Medulla oblongata (tissue), 1 donor: Measurements from ENCODE around the gene STK25.

Experiments used
- DNase-seq: peaks from one replicate; pipeline ENCODE4 v3.0.0-alpha.2; 2015; ENCODE audit errors: extremely low spot score

The STK25 gene

DNA sequence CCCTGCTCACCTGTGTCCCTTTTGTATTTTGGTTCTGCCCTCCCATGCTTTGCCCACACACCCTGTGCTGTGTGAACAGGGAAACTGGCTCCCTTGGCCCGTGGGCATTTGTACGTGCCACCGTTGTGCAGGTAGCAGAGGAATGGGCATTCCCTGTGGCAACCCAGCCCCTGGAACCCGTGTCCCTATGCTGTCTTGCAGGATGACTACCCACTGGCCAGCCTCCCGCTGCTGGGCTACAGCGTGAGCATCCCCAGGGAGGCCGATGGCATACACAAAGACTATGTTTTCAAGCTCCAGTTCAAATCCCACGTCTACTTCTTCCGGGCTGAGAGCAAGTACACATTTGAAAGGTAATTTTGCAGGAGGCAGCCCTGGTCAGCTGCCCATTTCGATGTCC, 15.3 kb downstream of the STK25 start:
- DNase-seq: no peak

DNA sequence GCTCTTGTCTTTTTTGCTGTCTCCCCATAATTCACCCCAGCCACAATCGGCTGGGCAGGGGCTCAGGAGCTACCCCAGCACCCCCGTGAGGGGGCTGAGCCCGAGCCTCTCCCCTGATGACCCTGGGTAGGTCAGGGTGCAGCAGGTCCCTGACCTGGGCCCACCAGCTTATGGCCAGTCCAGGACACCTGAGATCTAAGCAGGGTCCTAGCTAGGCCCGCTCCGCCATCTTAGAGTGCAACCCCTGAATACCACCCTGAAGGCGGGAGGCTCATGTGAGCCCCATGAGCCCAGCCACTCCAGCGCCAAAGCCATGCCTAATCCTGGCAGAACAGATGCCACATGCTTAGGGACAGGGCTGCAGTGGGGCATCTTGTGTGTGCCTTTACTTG, 16.2 kb downstream of the STK25 start:
- no peak for DNase-seq

DNA sequence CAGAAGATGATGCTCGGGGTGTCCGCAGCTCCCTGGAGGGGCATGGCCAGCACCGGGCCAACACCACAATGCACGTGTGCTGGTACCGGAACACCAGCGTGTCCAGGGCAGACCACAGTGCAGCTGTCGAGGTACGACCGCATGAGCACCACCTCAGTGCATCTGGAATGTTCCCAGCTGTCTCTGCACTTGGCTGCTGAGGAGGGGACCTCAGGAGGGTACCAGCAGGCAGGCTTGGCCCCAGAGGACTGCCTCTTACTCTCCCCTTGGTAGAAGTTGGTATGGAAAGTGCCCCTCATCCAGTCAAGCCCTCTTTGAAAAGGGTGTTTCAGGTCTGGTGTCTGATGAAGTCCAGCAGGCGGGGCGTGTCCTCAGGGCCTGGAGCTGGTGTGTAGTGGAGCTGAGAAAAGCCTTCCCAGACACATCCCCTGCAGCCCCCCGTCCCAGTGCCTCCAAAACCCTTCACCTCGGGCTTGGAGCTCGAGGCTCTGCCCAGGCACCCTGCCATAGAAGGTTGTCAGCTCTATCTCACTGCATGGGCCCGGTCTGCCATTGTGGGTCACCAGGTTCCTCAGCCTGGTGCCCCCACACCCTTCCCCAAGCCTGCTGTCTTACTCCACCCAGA, 16.7 kb downstream of the STK25 start:
- DNase-seq: no peak

DNA sequence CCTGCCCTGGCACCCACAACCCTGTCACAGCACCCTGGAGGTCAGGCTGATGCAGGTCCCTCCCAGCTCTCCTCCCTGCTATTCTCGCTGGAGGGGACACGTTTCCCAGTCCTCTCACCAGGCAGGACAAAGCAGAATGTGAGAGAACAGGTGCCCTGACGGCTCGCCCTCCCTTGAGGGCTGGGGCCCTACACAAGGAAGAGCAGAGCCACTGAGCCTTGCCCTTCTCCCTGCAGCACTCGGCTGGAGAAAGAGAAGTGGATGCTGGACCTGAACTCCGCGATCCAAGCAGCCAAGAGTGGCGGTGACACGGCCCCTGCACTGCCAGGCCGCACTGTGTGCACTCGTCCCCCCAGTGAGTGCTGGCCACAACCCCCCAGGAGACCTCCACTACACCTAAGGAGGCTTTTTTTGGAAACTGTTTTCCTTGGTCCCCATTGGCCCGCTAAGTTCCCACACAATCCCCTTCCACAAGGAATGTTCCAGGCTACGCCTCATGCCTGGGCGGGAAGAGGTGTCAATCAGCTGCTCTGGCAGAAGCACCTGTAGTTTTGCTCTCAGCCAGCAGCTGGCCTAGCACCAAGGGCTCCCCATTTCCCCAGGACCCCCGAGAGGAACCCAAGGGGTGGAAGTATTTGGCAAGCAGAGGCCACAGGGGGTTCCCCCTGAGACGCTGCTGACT, 17.4 kb downstream of the STK25 start:
- no peak for DNase-seq

DNA sequence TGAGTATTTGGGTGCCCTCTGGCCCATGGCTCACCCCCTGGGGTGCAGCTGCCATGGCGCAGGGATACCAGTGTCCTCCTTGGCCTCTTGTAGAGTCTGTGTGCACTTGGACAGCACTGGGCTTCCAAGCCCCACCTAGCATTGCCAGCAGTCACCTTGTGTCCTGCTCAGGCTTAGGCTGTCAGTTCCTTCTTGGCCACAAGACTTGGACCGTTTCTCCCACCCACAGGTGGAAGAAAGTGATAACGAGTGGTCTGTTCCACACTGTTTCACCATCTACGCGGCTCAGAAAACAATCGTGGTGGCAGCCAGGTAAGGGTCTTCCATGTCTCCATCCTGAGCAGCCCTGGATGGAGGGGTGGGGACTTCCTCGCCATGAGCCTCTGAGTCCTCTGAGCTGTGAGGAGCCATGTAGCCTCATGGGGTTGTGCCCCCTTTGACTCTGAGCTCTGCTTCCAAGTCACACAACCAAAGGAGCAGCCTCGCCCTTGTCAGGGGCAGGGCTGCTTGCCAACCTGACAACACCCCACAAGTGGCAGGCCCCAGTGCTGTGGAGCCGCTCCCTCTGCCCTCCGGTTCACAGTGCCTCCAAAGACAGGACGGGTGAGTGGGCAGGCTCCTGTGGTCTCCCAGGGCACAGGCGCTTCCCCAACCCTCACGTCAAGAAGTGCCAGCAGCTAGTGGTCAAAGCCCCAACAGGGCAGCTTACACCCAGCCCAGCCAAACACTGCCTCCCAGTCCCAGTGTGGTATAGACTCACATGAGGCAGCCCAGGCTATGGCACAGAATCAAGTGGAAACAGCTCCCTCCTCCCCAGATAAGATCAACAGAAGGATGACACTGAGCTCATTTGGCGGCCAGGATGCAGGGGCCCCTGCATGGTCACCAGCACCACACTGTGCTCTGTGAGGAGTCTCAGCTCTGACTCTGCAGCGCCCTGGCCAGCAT, 18.4 kb downstream of the STK25 start:
- DNase-seq: no peak

DNA sequence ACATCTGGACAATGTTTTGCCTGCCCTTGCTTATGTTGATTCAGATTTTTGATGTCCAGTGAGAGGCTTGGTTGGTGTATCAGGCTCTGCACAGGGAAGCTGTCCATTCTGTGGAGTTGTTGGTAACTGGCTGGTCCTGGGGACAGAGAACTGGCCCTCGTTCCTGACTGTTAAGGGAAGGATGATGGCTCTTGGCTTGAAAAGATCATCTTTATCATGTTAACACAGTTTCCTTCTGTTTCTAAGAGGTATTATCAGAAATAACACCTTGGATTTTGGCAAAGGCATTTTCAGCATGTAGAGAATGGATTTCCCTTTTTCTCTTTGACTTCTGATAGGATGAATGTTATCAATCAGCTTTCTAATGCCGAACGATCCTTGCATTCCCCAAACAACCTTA, 19.3 kb downstream of the STK25 start:
- no peak for DNase-seq

DNA sequence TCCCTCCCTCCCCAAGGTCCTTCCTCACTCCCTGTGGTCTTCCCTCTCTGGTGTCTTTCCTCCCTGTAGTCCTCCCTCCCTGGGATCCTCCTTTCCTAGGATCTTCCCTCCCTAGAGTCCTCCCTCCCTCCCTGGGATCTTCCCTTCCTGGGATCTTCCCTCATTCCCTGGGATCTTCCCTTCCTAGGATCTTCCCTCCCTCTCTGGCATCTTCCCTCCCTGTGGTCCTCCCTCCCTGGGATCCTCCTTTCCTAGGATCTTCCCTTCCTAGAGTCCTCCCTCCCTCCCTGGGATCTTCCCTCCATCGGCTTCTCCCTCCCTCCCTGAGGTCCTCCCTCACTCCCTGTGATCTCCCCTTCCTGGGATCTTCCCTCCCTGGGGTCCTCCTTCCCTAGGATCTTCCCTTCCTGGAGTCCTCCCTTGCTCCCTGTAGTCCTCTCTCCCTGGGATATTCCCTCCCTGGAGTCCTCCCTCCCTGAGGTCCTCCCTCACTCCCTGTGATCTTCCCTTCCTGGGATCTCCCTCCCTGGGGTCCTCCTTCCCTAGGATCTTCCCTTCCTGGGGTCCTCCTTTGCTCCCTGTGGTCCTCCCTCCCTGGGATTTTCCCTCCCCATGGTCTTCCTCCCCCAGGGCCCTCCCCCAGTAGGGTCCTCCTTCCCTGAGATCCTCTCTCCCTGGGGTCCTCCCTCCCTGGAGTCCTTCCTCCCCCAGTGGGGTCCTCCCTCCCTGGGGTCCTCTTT, 23.0 kb downstream of the STK25 start:
- DNase-seq: no peak

DNA sequence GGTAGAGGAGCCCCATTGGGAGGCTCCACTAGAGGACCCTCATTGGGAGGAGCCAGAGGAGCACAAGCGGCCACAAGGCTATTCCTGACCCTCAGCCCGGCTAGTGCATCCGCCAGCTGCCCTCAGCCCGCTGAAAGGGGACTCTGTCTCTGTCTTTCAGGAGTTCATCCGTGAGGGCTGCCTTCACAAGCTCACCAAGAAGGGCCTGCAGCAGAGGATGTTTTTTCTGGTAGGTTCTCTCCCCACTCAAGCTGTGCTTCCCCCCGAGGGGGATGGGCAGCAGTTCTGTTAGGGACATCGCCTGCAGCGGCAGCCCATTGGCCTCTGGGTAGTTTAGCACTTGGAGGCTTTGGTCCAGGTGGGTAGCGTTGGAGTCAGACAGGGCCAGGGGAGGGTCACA, 25.1 kb downstream of the STK25 start:
- DNase-seq: no peak

DNA sequence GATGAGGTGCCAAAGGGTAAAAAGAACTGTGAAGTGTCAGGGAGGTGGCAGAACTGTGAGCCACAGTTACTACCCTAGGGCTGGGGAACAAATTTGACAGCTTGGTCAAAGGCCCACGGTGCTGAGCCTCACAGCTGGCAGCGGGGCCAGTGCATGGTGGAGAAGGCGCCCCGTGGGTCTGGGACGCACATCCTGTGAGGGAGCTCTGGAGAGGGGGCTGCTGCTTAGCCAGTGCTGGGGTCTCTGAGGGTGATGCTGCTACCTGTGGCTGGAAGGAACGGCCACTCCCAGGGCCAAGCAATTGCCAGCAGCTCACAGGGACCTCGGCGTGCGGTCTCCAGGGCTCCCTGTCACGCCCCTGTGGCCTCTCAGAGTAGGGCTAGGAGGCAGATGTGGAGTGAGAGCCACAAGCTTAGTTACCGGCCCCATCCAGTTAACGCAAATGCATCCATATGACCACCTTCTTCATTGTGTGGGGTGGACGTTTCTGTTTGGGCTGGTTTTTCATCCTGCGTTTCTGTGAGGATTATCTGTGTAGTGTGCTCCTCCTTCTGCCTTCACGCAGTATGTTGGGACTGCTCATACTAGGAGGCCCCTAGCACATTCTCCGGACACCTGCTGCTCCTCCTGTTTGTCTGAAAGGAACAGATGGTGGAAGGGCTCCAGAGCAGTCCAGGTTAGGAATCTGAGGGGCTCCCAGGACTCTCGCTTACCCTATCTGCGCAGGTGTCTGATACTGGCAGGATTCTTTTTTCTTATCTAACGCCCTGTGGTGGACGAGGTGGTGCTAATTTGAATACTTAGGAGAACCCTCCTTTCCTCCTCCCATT, 26.0 kb downstream of the STK25 start:
- DNase-seq: no peak

DNA sequence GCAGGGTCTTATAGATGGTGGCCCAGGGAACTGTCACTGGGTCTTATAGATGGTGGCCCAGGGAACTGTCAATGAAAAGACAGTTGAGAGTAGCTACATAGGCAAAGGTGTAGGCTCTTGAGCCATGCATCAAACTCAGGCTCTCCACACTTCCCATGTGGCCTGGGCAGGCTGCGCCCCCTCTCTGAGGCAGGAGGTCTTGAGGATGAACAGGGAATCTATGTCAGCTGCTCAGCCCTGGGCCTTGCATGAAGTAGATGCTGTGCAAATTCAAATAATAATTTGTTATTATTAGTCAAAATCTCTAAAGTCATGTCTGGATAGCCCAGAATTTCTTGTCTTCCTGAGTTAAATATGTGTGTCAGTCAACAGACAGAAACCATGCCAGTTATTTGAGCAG, 26.7 kb downstream of the STK25 start:
- no peak for DNase-seq

DNA sequence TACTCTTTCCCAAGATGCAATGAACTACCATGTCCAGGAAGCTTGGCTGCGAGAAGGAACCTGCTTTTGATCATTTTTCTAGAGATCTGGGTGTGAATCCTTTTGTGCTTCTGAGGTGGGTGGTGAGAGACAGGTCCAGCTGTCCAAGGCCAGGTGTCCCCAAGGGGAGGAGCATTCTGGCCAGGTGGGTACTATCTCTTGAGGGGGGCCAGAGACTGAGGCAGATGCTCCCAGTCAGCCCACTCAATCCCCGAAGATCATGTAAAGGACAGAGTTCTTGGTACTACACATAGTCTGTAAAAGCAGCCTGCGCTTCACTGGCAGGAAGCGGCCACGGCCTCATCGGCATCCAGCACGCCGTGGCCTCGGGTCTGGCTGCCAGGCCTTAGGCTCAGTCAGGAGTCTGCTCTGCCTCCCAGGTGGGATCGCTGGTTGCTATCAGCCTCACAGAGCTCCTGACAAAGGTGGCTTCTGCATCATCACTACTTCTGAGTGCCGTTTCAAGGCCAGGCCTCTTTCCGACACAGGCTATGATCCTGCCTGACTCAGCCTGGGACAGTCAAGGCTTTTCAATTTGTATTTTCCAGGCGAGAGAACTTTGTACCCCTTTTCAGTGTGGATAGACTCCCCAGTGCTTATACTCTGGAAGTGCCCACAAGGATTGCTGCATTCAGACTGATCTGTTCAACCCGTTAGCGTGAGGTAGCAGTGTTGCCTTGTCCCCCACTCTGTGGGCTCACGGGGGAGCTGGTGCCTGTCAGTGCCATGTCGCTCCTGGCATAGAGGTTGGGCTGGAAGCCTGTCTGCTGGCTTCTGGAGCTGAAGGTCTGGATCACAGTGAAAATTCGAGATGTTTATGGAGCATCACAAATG, 29.1 kb downstream of the STK25 start:
- no peak for DNase-seq

DNA sequence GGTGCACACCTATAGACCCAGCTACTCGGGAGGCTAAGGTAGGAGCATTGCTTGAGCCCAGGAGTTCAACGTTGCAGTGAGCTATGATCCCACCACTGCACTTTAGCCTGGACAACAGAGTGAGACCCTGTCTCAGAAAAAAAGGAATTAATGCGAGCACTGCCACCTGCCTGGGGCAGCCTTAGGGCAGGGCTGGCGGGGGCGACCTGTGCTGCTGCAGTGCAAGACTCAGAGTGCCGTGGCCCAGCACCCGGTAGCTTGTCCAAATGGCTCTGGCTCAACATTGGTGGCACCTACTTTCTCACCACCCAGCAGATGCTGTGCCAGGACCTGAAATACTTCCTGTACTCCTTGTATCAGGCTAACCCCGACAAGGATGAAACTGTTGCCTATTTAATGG, 30.2 kb downstream of the STK25 start:
- no peak for DNase-seq

DNA sequence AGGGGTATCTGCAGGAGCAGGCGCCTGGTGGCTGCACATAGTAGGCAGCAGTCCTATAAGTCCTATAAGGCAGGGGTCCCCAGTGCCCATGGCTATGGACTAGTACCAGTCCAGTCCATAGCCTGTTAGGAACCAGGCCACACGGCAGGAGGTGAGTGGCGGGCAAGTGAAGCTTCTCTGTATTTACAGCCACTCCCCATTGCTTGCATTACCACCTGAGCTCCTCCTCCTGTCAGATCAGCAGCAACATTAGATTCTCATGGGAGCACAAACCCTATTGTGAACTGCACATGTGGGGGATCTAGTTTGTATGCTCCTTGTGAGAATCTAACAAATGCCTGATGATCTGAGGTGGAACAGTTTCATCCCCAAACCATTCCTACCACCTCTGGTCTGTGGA, 33.1 kb downstream of the STK25 start:
- no peak for DNase-seq

DNA sequence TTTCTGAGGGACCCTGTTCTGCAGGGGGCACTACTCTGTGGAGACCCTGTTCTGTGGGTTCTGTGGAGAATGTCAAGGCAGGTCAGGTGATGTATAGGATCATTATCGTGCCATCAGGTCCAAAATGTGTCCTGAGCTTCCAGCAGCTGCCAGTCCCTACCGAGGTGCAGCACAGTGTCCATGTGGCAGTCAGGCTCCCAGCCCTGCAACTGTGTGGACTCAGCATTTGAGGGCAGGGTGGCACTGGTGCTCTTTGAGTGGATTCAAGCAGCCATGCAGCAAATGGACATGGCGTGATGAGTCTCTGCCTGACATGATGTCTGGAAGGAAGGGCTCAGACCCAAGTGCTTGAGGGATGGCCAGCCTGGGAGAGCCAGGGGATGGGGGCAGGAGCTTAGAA, 35.0 kb downstream of the STK25 start:
- DNase-seq: no peak

DNA sequence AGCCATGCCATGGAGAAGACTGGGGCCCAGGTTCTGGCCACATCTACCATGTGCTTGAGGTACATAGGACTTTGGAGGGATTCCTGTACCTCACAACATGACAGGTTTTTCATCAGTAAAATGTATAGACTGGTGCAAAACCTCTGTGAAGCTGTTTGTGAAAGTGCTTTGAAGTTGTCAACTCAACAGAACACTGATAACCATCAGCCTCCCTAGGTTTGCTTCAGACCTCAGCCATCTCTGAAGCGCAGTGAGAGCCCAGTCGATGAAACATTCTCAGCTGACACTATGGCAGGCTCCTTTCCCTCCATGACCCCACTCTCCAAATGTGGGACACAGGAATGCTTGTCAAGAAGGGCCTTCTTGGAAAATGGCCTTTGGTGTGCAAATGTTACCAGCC, 38.6 kb downstream of the STK25 start:
- DNase-seq: no peak

DNA sequence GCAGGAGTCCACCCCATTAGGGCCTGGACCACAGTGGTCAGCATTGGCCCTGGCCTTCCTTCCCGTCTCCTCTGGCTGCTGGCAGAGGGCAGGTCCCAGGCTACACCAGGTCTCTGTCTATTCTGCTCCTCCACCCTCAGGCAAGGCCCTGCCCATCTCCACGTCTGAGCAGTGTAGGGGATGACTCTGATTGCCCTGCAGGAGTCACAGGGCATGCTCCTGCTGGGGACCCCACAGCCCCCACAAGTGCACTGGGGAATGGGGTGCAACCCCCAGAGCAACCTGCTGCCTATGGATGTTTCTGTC, 40.0 kb downstream of the STK25 start:
- DNase-seq: no peak

DNA sequence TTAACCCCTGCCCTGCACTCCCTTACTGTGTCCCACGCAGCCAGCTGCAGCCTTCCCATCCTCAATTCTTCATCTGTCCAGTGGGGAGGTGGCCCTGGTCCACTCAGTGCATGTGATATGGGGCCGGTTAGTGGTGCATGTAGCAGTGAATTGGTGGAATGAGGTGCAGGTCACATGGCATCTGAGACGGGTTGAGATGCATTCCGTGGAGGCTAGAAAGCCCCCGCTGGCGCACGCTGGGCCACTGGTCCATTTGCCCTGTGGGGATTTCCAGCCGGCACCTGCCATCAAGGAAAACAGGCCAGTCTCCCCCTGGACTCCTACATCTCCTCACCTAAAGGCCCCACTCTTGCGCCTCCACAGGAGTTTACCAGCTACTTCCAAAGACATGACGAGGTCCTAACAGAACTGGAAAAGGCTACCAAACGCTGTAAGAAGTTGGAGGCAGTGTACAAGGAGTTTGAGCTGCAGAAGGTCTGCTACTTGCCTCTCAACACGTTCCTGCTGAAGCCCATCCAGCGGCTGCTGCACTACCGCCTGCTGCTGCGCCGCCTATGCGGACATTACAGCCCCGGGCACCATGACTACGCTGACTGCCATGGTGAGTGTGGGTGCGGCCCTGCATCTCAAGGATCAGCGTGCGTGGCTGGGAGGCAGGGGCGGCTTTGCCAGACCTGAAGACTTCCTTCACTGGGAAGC, 40.5 kb downstream of the STK25 start:
- no peak for DNase-seq

DNA sequence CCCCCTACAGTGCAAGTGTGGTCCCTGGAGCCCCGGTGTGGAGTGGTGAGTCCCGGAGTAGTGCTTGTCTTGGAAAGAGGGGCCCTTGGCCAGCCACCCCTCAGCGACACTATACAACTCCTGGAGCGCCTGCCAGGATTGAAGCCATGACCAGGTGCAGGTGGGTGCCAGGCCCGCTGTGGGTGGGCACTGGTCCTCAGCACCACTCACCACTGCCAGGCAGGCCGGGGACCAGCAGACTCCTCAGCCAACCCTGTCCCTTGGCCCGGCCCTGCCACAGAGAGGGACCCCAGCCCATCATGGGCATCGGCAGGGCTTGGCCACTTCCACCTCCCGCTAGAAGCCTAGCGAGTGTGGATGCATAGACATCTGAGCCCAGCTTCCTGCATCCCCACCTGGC, 42.2 kb downstream of the STK25 start:
- DNase-seq: no peak

DNA sequence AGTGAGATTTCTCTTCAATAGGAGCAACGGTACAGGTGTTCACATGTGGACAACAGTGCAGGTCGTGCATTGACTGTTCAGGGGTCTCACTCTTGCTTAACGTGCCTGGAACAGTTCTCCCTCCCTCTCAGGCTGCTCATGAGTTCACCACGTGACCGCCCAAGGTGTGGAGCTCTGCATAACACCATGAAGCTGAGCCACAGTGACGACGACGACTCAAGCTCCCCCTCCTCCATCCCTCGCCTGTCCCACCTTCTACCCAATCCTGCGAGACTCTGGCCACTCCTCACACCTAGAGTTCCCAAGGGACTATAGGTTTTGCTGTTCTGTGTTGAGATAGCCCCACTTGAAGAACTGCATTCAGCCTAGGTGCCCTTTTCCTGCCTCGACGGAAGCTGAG, 42.8 kb downstream of the STK25 start:
- DNase-seq: no peak
